ENCODE measurements around the gene DKKL1. TPM values are rescaled to one million over a fixed set of nuclear protein-coding genes. Genes with fewer than 3 reads are reported as not detected.

Gene DKKL1
- total RNA-seq, 2 experiments from 2014 or later = 0.61 to 0.63 TPM

DNA sequence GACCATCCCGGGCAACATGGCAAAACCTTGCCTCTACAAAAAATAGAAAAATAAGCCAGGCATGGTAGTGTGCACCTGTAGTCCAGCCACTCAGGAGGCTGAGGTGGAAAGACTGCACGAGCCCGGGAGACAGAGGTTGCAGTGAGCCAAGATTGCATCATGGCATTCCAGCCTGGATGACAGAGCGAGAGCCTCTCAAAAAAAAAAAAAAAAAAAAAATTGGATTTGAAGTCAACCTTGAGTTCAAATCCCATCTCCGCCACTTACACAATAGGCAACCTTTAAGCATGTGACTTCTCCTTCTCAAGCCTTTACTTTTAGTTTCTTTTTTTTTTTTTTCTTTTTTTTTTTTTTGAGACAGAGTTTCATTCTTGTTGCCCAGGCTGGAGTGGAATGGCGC is 36.4 kb downstream of the DKKL1 start:
- H3K9me2 ChIP-seq (ENCODE audit: insufficient read depth, low read length) = no peaks in the 10 kb centered on the region
- H3K36me3 ChIP-seq (ENCODE audit: insufficient read depth, low read length) = no peaks in the 10 kb centered on the region
- no peaks in the 10 kb centered on the region for H3K9me3 ChIP-seq (ENCODE audit: low read length)
- H3K4me1 ChIP-seq (ENCODE audit: insufficient read depth, low read length, poor library complexity, severe bottlenecking) = peaks cover 62% of the 10 kb centered on the region
- no peak for TF ChIP-seq EZH2phosphoT487 (IDR thresholded peaks at IDR 0.05; ENCODE audit: borderline replicate concordance, low read depth, low read length)
- TF ChIP-seq, protein P1, sequence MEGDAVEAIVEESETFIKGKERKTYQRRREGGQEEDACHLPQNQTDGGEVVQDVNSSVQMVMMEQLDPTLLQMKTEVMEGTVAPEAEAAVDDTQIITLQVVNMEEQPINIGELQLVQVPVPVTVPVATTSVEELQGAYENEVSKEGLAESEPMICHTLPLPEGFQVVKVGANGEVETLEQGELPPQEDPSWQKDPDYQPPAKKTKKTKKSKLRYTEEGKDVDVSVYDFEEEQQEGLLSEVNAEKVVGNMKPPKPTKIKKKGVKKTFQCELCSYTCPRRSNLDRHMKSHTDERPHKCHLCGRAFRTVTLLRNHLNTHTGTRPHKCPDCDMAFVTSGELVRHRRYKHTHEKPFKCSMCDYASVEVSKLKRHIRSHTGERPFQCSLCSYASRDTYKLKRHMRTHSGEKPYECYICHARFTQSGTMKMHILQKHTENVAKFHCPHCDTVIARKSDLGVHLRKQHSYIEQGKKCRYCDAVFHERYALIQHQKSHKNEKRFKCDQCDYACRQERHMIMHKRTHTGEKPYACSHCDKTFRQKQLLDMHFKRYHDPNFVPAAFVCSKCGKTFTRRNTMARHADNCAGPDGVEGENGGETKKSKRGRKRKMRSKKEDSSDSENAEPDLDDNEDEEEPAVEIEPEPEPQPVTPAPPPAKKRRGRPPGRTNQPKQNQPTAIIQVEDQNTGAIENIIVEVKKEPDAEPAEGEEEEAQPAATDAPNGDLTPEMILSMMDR (conservative IDR thresholded peaks at IDR 0.05; ENCODE audit: low read length) = no peak
- DNase-seq (ENCODE audit: low spot score) = no peak
- CTCF ChIA-PET (ENCODE audit: unreplicated experiment) = no interaction called here
- no TSS peak for BruUV-seq (replicated peaks)
- H4K20me1 ChIP-seq (ENCODE audit: insufficient read depth, low read length) = no peaks in the 10 kb centered on the region
- intact Hi-C loops (cut with micrococcal nuclease; ENCODE audit: unreplicated experiment) = no loop called here
- POLR2A ChIA-PET = interaction anchor here (0.5 kb wide), 1 partner anchor 353 kb away, joined by 3 read pairs; no protein-coding TSS in a partner anchor
- H2AFZ ChIP-seq (ENCODE audit: low read length) = no peak overlapping the region
- H3K79me2 ChIP-seq (ENCODE audit: insufficient read depth, low read depth, low read length) = no peaks in the 10 kb centered on the region
- no peak overlapping the region for H3K27ac ChIP-seq (ENCODE audit: low read depth, low read length, poor library complexity, severe bottlenecking)
- H3K4me3 ChIP-seq (ENCODE audit: low read depth, low read length, poor library complexity, severe bottlenecking) = no peak overlapping the region
- H3K4me2 ChIP-seq (ENCODE audit: low read length) = no peak overlapping the region

- POLR2A ChIA-PET = interaction anchor here (0.9 to 1.6 kb wide), 4 partner anchors 12 to 66 kb away, joined by 3 to 5 read pairs (median 4); no protein-coding TSS in a partner anchor
- TSS peak; percentile 77 for BruUV-seq (replicated peaks)
These were observed 39.9 kb downstream of the DKKL1 start for GRCh38 chr19:49403404-49404187.

More at GRCh38 chr19:49403404-49404187, 39.9 kb downstream of the DKKL1 start:
- no peaks in the 10 kb centered on the region for H4K20me1 ChIP-seq (ENCODE audit: insufficient read depth, low read length)
- H3K79me2 ChIP-seq (ENCODE audit: insufficient read depth, low read depth, low read length) = no peaks in the 10 kb centered on the region
- H3K4me1 ChIP-seq (ENCODE audit: insufficient read depth, low read length, poor library complexity, severe bottlenecking) = peaks cover 83% of the 10 kb centered on the region
- peak; percentile 95 for DNase-seq (ENCODE audit: low spot score)
- no peaks in the 10 kb centered on the region for H3K36me3 ChIP-seq (ENCODE audit: insufficient read depth, low read length)
- no peak for TF ChIP-seq EZH2phosphoT487 (IDR thresholded peaks at IDR 0.05; ENCODE audit: borderline replicate concordance, low read depth, low read length)
- TF ChIP-seq, protein P1 (conservative IDR thresholded peaks at IDR 0.05; ENCODE audit: low read length) = no peak
- intact Hi-C loops (cut with micrococcal nuclease; ENCODE audit: unreplicated experiment) = no loop called here
- peak overlapping the region; percentile 38 for H3K4me3 ChIP-seq (ENCODE audit: low read depth, low read length, poor library complexity, severe bottlenecking)
- peak overlapping the region; percentile 95 for H3K27ac ChIP-seq (ENCODE audit: low read depth, low read length, poor library complexity, severe bottlenecking)
- H3K9me2 ChIP-seq (ENCODE audit: insufficient read depth, low read length) = no peaks in the 10 kb centered on the region
- H2AFZ ChIP-seq (ENCODE audit: low read length) = peak overlapping the region; percentile 26; the same call in 1 of the 2 replicates
- CTCF ChIA-PET (ENCODE audit: unreplicated experiment) = interaction anchor here (0.5 to 0.7 kb wide), 4 partner anchors 15 to 75 kb away, joined by 3 to 7 read pairs (median 5); no protein-coding TSS in a partner anchor
- peak overlapping the region; percentile 72 for H3K4me2 ChIP-seq (ENCODE audit: low read length)
- H3K9me3 ChIP-seq (ENCODE audit: low read length) = no peaks in the 10 kb centered on the region
